GM18907 (cell line): ENCODE measurements around the gene SSH2.

ENCODE experiments used
- ATAC-seq: cut with Tn5 transposase; IDR thresholded peaks from one replicate; pipeline ENCODE4 v1.9.1; 2021; ENCODE audit warnings: mild to moderate bottlenecking, moderate library complexity; ENCODE audit not compliant: unreplicated experiment

The SSH2 gene

DNA sequence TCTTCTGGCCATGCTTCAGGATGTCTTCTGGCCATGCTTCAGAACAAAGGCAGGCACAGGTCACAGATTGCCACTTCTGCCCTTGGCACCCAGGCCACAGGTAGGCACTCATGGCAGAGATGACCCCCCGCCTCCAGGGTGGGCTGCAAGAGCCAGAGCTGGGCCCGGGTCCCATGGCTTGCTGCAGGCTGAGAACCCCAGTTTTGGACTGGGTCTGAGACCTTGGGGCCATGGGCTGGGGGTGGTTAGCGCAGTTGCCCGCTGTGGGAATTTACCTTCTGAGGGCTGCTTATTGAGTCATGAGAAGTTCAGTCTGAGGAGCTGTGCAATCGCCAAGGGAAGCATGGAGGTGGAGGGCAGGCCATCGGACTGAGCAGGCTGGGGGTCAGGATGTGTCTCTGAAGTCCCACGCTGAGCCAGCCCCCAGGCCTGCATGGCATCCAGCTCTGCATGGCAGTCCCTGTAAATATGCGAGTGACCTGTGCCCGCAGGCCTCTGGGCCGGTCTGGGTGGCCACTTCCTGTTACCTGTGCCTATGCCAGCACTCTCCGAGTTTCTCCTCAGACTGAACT lies 335.4 kb downstream of the SSH2 start:
- no peak for ATAC-seq

DNA sequence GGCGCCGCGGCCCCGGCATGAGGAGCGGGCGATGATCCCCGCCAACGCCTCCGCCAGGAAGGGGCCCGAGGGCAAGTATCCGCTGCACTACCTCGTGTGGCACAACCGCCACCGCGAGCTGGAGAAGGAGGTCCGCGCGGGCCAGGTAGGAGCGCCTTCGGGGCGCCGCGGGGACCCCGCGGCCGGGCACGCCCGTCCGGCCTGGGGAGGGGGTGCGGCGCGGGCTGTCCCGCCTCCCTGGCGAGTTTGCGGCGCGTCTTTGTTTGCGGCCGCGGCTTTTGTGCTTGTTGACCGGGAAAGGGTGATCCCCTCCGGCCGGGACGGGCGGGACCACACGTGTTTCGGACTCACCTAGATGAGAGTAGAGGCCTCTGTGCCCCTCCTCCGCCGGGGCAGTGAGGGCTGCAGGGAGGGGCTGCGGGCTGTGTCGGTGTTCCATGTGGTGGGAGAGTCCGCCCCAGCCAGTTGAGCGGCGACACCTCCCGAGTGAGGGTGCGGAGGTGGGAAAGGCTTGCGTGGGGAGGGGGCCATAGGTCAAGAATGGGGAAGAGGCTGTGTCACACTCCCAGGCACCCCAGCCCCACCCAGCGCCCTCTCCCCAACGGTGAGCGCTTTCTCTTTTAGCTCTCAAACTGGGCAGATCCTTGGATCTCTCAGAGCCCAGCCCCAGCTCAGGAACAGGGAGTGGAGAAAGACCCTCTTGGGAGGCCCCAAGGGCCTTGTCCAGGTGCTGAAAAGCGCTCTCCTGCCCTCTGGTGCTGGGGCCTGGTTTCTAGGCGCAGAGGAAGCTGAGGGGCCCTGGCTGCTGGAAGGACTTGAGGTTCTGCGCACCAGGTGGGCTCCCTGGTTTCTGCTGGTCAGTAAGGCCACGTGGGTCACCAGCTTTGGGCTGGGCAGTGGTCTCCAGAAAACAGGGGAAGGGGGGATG lies 336.2 kb downstream of the SSH2 start:
- no peak for ATAC-seq

- no peak for ATAC-seq
These were observed 337.0 kb downstream of the SSH2 start, which contains the start of gene ANKRD13B for GRCh38 chr17:29592850-29593551. Gene ANKRD13B, plus strand, starts transcription at chr17:29593132. Its CDS starts 490 bp downstream, at chr17:29593622.

DNA sequence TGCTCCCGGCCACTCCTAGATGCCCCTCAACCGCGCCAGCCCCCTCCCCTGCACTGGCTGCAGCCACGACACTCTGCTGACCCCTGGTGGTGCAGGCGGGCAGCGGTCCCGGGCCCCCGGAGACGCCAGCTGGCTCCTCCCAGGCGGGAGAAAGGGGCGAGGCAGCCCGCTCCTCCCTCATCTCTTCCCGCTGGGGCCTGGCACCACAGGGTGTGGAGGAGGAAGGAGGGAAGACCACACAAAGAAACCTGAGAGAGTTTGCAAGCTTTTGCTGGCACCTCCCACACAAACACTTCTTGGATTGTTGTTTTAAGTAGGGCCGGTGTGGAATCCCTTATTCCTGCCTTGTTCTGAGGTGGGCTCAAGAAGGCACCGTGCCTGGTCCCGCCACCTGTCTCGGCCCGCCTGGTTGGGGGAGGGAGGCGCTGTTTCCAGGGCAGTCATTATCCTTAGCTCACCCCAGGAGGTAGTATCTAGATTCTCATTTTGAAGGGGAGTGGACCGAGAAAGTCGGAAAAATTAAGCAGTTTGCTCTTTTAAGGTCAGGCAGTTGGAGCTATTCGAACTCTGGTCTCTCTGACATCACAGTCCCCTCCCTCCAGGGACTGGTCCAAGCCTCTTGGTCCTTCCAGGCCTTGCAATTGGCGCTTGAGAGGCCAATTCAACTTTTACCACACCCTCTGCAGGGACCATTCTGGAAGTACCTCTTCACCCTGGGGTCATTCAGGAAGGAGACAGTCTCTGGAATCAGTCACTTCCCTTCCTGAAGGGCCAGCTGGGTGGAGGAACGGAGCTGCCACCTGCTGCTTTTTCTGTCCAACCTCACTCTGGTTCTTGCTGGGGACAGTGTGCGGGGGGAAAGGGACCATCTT lies 338.1 kb downstream of the SSH2 start:
- ATAC-seq, result no peak

DNA sequence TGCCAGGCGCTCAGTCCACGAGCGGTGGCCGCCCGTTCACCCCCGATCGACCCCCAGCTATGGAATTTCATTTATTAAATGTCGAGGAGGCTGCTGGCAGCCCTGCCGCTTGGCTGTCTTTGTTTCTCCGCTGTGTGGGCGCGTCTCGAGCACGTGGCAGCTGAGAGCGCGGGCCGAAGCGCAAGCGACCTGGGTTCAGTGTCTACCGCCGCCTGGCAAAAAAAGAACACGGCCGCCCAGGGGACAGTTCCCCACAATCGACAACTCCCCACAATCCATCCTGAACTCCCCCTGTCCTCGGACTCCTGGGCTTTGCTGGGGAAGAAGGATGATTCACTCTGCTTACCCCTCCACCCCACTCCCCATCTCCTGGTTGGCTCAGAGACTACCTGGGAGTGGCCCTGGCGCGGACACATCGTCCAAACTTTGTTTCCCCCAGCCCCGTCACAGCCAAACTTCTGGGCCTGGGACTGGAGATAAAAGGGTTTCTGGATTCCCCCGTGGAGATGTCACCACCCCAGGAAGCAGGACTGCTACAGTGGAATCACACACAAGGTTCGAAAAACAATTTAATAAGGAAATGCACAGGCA lies 338.8 kb downstream of the SSH2 start:
- ATAC-seq, result no peak

DNA sequence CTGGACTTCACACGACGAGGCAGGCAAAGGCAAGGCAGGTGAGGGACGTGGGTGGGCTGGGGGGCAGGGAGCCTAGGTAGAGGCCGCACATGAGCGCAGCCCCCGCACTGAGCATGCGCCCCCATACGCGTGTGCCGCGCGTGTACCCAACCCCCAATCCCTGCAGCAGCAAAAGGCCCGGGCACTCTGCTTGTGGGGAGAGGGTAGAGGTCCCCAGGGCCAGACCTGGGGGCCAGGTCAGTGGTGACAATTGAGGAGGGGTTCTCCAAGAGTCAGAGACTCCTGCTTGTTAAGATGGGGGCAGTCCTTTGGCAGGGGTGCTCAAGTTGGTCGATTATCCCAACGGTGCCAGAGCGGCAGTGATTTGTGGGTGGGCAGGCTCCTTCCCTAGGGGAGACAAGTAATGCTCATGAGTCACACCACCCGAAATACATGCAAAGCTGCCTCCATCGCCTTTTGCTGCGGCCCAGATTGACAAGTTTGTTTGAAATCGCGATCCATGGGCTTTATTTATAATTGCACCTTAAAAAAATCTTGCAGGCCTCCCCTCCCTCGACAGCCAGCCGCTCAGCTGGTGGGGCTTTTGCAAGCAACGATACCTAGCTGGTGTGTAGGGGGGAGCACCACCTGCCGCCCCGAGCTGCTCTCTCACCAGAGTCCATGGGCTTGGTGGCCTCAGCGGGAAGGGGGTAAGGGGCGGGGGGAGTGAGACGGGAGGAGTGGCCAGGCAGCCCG lies 339.4 kb downstream of the SSH2 start:
- no peak for ATAC-seq

- peak; percentile 52 for ATAC-seq
These were observed 340.3 kb downstream of the SSH2 start, which contains the start of gene GIT1 for GRCh38 chr17:29589524-29590410. Gene GIT1, minus strand, starts transcription at chr17:29589648. Its CDS starts 270 bp downstream, at chr17:29589378.

DNA sequence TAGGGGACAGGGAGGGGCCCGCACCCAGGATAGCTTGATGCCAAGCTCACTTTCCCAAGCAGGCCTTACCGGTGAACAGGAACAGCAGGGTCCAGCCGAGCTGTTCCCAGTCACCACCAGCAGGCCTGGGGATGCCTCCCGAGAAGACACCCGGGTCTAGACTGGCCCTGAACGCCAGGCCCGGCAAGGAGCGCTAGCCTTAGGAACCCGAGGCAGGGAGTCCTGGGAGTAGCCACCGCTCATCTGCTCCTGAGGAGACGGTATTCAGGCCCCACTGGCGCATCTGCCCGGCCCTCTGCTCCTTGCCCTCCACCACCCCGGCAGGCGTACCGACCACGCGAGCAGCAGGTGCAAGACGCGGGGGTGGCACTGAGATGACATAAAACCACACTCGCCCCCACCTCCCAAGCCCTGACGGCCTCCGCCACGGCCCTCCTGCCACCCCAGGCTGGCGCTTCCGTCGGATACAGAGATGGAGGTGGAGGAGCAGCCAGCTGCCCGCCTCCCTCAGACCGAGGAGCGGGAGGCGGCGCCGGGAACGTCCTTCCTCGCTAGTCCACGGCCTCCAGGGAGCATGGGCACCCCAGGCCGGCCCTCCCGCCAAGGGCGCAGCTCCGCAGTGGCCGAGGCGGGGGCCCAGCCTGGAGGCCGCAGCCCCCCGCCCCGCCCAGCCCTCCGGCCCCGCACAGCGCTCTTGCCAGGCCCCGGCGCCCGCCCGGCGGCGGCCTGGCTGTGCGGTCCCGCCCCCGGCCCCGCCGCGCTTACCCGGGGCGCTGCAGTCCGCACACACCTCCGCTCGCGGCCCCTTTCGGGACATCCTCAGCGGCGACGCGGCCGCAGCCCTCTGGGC lies 341.2 kb downstream of the SSH2 start:
- ATAC-seq, result peak; percentile 26

DNA sequence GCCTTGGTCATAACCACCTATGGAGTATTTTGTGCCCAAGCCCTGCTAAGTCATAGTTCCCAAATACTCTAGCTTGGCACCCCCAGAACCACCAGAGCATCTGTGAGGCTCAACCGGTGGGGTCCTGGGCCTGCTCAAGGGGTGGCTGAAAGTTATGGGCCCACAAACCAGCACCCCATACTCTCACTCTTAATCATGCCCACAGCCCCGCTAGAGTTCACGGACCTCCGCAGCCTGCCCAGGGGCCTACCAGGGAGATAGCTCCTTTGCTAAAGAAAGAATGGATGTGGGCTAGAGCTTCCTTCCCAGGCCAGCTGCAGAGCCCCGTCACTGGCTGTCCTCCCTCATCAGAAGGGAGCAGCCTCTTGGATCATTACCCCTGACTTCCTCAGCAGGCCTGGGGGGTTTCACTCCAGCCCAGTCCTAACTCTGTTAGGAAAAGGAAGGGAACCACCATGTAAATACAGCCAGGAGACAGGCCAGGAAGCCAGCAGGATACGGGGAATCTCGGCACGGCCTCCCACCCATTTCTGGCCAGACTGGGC lies 341.9 kb downstream of the SSH2 start:
- ATAC-seq, result no peak

DNA sequence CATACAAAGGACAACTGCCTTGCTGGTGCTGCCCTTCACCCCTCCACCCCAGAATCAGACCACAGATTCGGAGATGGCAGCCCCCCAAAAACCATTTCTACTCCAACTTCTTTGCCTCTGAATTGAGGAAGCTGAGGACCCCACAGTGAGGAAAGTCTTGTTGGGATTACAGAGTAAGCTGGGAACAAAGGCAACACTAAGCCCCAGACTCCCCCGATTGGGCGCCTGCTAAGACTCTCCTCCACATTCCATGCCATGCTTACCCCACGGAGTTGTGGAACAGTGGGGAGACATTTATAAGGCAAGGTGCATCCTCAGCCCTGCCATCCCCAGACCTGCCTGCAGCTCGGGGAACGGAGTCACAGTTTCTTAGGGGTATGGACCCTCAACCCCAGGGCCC lies 342.4 kb downstream of the SSH2 start:
- ATAC-seq, result no peak

- no peak for ATAC-seq
These were observed 343.2 kb downstream of the SSH2 start for GRCh38 chr17:29586676-29587469.

GRCh38 chr17:29585080-29585751 lies 344.8 kb downstream of the SSH2 start:
- no peak for ATAC-seq

- ATAC-seq, result no peak
These were observed 345.5 kb downstream of the SSH2 start for GRCh38 chr17:29584452-29585079.

DNA sequence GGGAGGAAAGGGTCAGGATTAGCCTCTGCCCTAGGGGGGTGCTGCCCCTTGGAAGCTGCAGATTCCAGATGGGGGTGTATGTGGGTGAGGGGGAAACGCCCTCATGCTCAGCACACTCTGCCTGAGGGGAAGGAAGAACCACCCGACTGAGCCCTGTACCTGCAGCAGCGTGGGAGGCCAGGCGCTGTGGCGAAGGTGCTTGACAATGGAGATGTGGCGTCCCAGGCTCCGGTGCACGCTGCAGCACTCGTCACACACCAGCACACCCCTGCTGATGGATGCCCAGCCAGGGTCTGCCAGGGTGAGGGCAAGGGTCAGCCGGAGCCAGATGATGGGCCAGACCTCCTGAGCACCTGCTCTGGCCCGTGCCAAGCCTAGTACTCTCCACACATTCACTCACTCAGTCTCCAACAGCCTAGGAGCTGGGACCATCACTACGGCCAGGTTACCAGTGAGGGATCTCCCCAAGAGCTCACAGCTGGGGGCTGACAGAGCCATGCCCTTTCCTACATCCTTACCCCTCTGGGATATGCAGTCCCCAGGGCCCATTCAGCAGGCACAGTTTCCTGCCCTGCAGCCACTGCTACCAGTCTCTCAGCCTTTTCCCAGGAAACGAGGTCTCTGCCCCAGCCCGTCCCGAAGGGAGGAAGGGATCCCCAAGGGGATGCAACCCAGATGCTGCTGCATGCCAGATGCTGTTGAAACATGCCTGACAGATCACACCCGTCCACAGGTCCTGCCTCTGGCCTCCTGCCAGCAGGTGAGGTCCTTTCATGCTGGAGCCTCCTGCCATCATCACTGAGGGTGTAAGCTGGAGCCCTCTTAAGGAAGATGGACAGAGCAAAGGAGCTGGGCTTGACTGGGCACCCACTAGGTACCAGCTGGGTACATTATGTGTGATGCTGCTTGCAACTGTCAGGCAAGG lies 346.4 kb downstream of the SSH2 start:
- ATAC-seq, result no peak
